Lower leg skin (tissue), 3 donors: ENCODE measurements around the gene ZKSCAN5.

ENCODE experiments used
- POLR2A ChIP-seq, 2 donors: fragments of 450-650 bp; IDR thresholded peaks; one replicate each; pipeline ENCODE4 v1.6.1; 2016 to 2017; ENCODE audit warnings: antibody characterized with exemption in 2 of 2, mild to moderate bottlenecking in 1 of 2, moderate library complexity in 1 of 2
- TF ChIP-seq, protein P1 (sequence below), 3 donors: fragments of 450-650 bp; IDR thresholded peaks; one replicate each; pipeline ENCODE4 v1.5.1; 2016; ENCODE audit warnings: antibody characterized with exemption in 3 of 3, mild to moderate bottlenecking in 3 of 3, moderate library complexity in 2 of 3

GRCh38 chr7:99579956-99580777 lies 75.7 kb downstream of the ZKSCAN5 start:
- TF ChIP-seq, protein P1, sequence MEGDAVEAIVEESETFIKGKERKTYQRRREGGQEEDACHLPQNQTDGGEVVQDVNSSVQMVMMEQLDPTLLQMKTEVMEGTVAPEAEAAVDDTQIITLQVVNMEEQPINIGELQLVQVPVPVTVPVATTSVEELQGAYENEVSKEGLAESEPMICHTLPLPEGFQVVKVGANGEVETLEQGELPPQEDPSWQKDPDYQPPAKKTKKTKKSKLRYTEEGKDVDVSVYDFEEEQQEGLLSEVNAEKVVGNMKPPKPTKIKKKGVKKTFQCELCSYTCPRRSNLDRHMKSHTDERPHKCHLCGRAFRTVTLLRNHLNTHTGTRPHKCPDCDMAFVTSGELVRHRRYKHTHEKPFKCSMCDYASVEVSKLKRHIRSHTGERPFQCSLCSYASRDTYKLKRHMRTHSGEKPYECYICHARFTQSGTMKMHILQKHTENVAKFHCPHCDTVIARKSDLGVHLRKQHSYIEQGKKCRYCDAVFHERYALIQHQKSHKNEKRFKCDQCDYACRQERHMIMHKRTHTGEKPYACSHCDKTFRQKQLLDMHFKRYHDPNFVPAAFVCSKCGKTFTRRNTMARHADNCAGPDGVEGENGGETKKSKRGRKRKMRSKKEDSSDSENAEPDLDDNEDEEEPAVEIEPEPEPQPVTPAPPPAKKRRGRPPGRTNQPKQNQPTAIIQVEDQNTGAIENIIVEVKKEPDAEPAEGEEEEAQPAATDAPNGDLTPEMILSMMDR (IDR thresholded peaks at IDR 0.05): no peak
- no peak for TF ChIP-seq POLR2A (IDR thresholded peaks at IDR 0.05)
